Measurements from ENCODE around the gene HMCN2. TPM values are rescaled to one million over a fixed set of nuclear protein-coding genes. Genes with fewer than 3 reads are reported as not detected.

Gene HMCN2
- total RNA-seq, 6 donors from 2014 or later: 0.76 to 7.3 (median 1.5) TPM

DNA sequence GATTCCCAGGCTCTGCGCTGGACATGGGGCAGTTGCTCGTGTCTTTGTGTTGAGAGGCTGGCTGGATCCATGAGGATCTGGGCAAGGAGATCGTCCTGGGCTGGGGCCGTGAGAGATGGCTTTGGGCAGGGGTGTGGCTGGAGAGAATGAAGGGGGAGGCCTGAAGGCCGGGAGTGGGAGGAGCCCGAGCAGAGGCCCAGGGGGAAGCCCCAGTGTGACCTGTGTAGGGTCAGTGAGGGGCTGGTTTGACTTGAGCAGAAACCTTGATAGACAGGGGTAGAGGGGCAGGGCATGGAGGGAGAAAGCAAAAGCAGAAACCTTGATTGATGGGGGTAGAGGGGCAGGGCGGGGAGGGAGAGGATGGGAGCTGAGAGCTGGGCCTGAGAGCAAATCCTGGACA is 124.8 kb downstream of the HMCN2 start:
- no peak overlapping the region for H3K4me3 ChIP-seq
- H3K27ac ChIP-seq: no peak overlapping the region
- H3K36me3 ChIP-seq: no peaks in the 10 kb centered on the region
- DNase-seq (no peak), ATAC-seq (ENCODE audit: low FRiP score in 2 of 2) (no peak)
- H3K4me1 ChIP-seq: no peaks in the 10 kb centered on the region
- H3K27me3 ChIP-seq: no peaks in the 10 kb centered on the region
- 58 to 75% methylated on average over 5 to 7 of the region's 7 CpGs for WGBS, 2 donors
- H3K9me3 ChIP-seq: no peaks in the 10 kb centered on the region
- no peak for TF ChIP-seq EP300 (IDR thresholded peaks at IDR 0.05)

- no peaks in the 10 kb centered on the region for H3K9me3 ChIP-seq
- no peaks in the 10 kb centered on the region for H3K27me3 ChIP-seq
- DNase-seq (peak in 1 of 2 donors; percentile 77), ATAC-seq (ENCODE audit: low FRiP score in 2 of 2) (no peak)
- H3K4me3 ChIP-seq: no peak overlapping the region
- whole genome bisulfite sequencing, 2 donors: 88 to 93% methylated on average over 11 to 26 of the region's 27 CpGs
- no peaks in the 10 kb centered on the region for H3K36me3 ChIP-seq
- TF ChIP-seq POLR2AphosphoS5 (IDR thresholded peaks at IDR 0.05) (no peak), POLR2A (IDR thresholded peaks at IDR 0.05) (no peak), EP300 (IDR thresholded peaks at IDR 0.05) (no peak)
- TF ChIP-seq, protein P1, sequence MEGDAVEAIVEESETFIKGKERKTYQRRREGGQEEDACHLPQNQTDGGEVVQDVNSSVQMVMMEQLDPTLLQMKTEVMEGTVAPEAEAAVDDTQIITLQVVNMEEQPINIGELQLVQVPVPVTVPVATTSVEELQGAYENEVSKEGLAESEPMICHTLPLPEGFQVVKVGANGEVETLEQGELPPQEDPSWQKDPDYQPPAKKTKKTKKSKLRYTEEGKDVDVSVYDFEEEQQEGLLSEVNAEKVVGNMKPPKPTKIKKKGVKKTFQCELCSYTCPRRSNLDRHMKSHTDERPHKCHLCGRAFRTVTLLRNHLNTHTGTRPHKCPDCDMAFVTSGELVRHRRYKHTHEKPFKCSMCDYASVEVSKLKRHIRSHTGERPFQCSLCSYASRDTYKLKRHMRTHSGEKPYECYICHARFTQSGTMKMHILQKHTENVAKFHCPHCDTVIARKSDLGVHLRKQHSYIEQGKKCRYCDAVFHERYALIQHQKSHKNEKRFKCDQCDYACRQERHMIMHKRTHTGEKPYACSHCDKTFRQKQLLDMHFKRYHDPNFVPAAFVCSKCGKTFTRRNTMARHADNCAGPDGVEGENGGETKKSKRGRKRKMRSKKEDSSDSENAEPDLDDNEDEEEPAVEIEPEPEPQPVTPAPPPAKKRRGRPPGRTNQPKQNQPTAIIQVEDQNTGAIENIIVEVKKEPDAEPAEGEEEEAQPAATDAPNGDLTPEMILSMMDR (IDR thresholded peaks at IDR 0.05): no peak
- H3K27ac ChIP-seq: no peak overlapping the region
- no peaks in the 10 kb centered on the region for H3K4me1 ChIP-seq
Observed at GRCh38 chr9:130390986-130391385, 125.4 kb downstream of the HMCN2 start.

GRCh38 chr9:130391866-130392265 is 126.3 kb downstream of the HMCN2 start:
- ATAC-seq (ENCODE audit: low FRiP score in 2 of 2) (peak in 1 of 2 donors; percentile 12), DNase-seq (peak in 1 of 2 donors; percentile 66)
- H3K27me3 ChIP-seq: no peaks in the 10 kb centered on the region
- WGBS, 2 donors: 85 to 94% methylated on average over 10 to 13 of the region's 13 CpGs
- no peak overlapping the region for H3K27ac ChIP-seq
- H3K4me1 ChIP-seq: no peaks in the 10 kb centered on the region
- H3K36me3 ChIP-seq: no peaks in the 10 kb centered on the region
- TF ChIP-seq EP300 (IDR thresholded peaks at IDR 0.05) (no peak), POLR2A (IDR thresholded peaks at IDR 0.05) (no peak), POLR2AphosphoS5 (IDR thresholded peaks at IDR 0.05) (no peak)
- TF ChIP-seq, protein P1 (IDR thresholded peaks at IDR 0.05): no peak
- H3K4me3 ChIP-seq: no peak overlapping the region
- no peaks in the 10 kb centered on the region for H3K9me3 ChIP-seq

DNA sequence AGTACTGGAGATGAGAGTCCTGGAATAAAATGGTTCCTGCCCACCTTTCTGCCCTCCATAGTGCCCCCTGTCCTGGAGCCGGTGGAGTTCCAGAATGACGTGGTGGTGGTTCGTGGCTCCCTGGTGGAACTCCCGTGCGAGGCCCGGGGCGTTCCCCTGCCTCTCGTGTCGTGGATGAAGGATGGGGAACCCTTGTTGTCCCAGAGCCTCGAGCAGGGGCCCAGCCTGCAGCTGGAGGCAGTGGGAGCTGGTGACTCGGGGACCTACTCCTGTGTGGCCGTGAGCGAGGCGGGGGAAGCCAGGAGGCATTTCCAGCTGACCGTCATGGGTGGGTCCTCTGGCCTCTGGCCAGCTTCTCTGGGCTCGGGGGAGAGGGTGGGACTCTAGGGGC is 128.1 kb downstream of the HMCN2 start:
- DNase-seq: peak in 1 of 2 donors; percentile 64
- 80 to 94% methylated on average over 3 to 16 of the region's 16 CpGs for WGBS, 2 donors
- no peak for ATAC-seq (ENCODE audit: low FRiP score in 2 of 2)
- no peaks in the 10 kb centered on the region for H3K36me3 ChIP-seq
- H3K27ac ChIP-seq: no peak overlapping the region
- no peaks in the 10 kb centered on the region for H3K4me1 ChIP-seq
- H3K27me3 ChIP-seq: no peaks in the 10 kb centered on the region
- H3K4me3 ChIP-seq: no peak overlapping the region
- H3K9me3 ChIP-seq: no peaks in the 10 kb centered on the region
- TF ChIP-seq, protein P1 (IDR thresholded peaks at IDR 0.05): no peak
- no peak for TF ChIP-seq EP300 (IDR thresholded peaks at IDR 0.05)
- TF ChIP-seq POLR2A (IDR thresholded peaks at IDR 0.05): no peak
- TF ChIP-seq POLR2AphosphoS5 (IDR thresholded peaks at IDR 0.05): no peak

DNA sequence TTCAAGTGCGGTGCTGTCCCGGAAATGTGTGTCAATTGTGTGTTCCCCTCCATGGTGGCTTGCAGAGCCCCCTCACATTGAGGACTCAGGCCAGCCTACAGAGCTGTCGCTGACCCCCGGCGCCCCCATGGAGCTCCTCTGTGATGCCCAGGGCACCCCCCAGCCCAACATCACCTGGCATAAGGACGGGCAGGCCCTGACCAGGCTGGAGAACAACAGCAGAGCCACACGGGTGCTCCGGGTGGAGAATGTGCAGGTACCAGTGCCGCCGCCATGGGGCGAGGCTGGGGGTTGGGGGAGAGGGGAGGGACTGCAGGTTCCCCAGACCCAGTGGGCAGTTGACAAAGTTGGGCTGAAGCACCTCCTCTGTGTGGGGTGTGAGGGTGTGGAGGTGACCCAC is 128.8 kb downstream of the HMCN2 start:
- Histone ChIP-seq H3K4me3 (no peak overlapping the region), H3K36me3 (no peaks in the 10 kb centered on the region), H3K4me1 (no peaks in the 10 kb centered on the region), H3K9me3 (no peaks in the 10 kb centered on the region), H3K27me3 (no peaks in the 10 kb centered on the region), H3K27ac (no peak overlapping the region)
- no peak for ATAC-seq (ENCODE audit: low FRiP score in 2 of 2)
- peak in 1 of 2 donors; percentile 74 for DNase-seq
- 86 to 96% methylated on average over 7 to 9 of the region's 11 CpGs for WGBS, 2 donors
- TF ChIP-seq POLR2AphosphoS5 (IDR thresholded peaks at IDR 0.05) (no peak), EP300 (IDR thresholded peaks at IDR 0.05) (no peak), POLR2A (IDR thresholded peaks at IDR 0.05) (no peak)
- TF ChIP-seq, protein P1 (IDR thresholded peaks at IDR 0.05): no peak

Measured in upper lobe of left lung (tissue), 6 donors.